Breast epithelium (tissue), 3 donors: ENCODE data around the gene TGFBR1.

Experiments
- POLR2A ChIP-seq: fragments of 450-650 bp; IDR thresholded peaks from one replicate; pipeline ENCODE4 v1.6.1; 2016; ENCODE audit warnings: antibody characterized with exemption, mild to moderate bottlenecking, moderate library complexity
- POLR2AphosphoS5 ChIP-seq, 3 donors: sonication (generic); formaldehyde crosslinking; IDR thresholded peaks; one replicate each; pipeline ENCODE4 v1.6.1; 2017; ENCODE audit warnings: antibody characterized with exemption in 3 of 3
- TF ChIP-seq, protein P1 (sequence below), 3 donors: fragments of 450-650 bp; IDR thresholded peaks; one replicate each; pipeline ENCODE4 v1.5.1; 2016 to 2017; ENCODE audit warnings: antibody characterized with exemption in 3 of 3, mild to moderate bottlenecking in 3 of 3, moderate library complexity in 3 of 3

DNA sequence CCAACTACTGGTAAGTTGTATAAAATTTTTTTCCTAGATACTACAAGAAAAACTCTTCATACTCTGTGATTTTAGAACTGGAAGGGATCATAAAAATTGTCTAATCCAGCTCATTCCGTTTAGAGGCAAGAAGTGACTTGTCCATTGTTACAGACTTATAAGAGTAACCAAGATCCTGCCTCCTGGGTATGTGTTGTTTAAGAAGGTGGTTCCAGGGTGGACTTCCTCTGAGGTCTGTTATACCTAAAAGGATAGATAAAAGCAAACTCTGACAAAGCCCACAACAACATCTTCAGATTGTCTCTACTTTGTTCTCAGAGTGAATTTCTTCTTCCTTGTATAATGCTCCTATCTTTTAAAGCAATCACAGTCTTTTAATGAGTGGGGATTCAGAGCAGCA lies 24.2 kb downstream of the TGFBR1 start:
- TF ChIP-seq, protein P1, sequence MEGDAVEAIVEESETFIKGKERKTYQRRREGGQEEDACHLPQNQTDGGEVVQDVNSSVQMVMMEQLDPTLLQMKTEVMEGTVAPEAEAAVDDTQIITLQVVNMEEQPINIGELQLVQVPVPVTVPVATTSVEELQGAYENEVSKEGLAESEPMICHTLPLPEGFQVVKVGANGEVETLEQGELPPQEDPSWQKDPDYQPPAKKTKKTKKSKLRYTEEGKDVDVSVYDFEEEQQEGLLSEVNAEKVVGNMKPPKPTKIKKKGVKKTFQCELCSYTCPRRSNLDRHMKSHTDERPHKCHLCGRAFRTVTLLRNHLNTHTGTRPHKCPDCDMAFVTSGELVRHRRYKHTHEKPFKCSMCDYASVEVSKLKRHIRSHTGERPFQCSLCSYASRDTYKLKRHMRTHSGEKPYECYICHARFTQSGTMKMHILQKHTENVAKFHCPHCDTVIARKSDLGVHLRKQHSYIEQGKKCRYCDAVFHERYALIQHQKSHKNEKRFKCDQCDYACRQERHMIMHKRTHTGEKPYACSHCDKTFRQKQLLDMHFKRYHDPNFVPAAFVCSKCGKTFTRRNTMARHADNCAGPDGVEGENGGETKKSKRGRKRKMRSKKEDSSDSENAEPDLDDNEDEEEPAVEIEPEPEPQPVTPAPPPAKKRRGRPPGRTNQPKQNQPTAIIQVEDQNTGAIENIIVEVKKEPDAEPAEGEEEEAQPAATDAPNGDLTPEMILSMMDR (IDR thresholded peaks at IDR 0.05): no peak
- TF ChIP-seq POLR2AphosphoS5 (IDR thresholded peaks at IDR 0.05) (no peak), POLR2A (no peak)
